ENCODE measurements around the gene CHD2.

The CHD2 gene

DNA sequence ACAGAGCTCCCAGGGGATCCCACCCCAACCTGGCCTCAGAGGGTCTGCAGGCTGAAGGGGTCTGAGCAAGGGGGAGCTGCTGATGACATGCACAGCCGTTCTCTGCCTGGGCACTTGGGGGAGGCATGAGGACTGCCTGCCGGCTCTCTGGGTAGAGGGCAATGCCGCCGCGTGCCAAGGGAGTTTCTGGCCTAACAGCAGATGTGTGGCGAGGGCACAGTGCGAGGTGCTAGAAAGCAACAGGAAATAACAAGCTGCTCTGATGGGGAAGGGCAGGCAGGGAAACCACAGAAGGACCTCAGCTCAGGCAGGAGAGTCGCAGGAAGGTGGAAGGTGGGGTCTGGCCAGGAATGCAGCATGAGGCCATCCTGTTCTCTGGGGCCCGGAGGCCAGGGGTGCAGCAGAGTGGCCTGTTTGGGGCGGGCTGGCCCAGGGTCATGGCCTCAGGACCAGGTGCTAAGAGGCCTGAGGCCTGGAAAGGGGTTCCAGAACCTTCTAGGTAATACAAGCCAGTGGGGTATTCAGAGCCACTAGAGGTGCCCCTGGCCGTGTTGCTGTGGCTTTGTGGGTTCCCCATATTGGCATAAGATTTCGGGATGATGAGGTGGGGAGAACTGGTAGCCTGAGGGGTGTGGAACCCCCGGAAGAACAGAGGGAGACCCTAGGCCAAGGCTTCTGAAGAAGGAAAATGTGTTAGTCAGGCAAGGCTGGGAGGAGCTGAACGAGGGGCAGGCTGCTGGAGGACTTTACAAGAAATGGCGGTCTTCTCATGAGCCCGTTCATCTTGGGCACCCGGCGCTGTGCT, 147.7 kb downstream of the CHD2 start:
- DNase-seq (no peak), ATAC-seq (no peak)
- Mint-ChIP-seq H3K4me3 (no peak overlapping the region), H3K36me3 (ENCODE audit: low read depth) (no peaks in the 10 kb centered on the region), H3K9me3 (peaks cover 8% of the 10 kb centered on the region), H3K27me3 (peaks cover 2% of the 10 kb centered on the region), H3K4me1 (peaks cover 12% of the 10 kb centered on the region), H3K27ac (no peak overlapping the region)

DNA sequence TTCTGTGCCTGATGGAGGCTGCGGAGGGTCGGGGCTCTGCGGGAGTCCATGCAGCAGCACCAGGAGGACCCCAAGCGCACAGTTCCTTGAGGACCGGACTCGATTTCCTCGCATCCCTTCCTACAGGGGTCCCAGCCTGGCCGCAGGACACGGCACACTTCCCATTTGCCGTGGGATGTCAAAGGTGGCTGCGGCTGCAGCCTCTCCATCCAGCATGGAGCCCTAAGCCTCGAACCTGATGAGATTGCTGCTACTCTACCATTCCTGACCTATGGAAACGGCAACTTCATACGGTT, 148.2 kb downstream of the CHD2 start:
- Mint-ChIP-seq H3K4me1 (peaks cover 12% of the 10 kb centered on the region), H3K4me3 (no peak overlapping the region), H3K27ac (no peak overlapping the region), H3K27me3 (peaks cover 2% of the 10 kb centered on the region), H3K9me3 (peaks cover 8% of the 10 kb centered on the region), H3K36me3 (ENCODE audit: low read depth) (no peaks in the 10 kb centered on the region)
- ATAC-seq (no peak), DNase-seq (no peak)

DNA sequence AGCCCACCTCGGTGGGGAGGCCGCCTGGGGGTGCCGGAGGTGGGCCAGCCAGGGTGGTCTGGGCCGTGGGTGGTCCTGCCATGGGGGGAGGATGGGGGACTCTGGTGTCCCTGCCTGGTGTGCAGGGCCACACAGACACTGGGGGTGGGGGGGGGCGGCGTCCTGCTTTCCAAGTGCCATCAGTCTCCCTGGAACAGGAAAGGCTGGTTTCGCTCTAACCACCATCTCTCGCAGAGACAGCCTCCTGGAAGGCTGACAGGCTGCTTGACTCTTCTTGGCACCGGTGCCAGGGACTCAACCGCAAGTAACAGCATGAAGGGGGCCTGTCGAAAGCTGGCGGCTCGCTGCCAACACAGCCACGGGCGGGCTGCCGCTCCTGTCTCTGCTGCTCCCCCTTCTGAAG, 148.6 kb downstream of the CHD2 start:
- Mint-ChIP-seq H3K9me3 (peaks cover 8% of the 10 kb centered on the region), H3K4me1 (peaks cover 12% of the 10 kb centered on the region), H3K4me3 (no peak overlapping the region), H3K27me3 (peaks cover 2% of the 10 kb centered on the region), H3K36me3 (ENCODE audit: low read depth) (no peaks in the 10 kb centered on the region), H3K27ac (no peak overlapping the region)
- DNase-seq (no peak), ATAC-seq (no peak)

DNA sequence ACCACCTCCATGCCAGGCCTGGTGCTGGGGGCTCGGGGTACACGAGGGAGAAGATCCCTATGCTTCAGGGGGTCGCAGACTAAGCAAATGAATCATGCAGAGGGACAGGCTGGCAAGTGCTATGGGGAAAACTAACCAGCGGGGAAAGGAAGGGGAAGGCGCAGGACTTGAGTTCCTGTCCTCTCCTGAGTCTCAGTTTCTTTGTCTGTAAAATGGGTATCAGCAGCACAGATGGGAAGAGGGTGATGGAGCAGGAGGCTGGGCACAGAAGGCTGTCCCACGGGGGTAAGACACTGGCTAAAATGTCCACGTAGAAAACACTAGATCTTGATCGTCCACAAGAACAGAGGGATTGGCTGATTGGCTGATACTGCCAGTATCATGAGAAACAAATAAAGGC, 149.1 kb downstream of the CHD2 start:
- peaks cover 8% of the 10 kb centered on the region for H3K9me3 Mint-ChIP-seq

DNA sequence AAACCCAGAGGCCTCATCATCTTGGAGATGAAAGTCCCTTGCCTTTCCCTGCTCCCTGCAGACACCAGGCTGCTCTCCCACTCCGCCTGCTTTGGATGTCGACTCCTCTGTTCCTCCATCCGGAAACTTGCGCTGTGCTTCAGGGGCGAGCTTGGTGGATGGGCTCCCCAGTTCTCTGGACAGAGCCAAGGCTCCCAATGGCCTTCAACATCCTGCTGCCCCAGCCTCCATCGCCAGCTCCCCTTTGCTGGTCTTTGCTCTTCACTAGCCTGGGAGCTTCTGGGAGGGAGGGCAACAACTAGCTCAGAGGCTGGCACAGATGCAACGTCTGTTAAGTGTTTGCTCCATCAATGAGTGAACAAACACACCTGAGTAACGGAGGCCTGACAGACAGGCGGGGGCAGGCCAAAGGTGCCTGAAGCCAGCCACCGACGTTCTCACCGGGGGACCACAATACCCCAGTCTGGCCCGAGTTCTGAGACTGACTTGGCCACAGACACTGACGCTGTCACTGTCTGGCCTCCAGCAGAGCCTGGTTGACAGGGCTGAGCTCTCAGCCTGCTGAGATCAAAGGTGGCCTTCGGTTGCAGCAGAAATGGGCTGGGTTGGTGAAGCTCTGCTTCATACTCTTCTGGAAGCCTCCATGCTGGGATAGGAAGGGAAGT, 149.9 kb downstream of the CHD2 start:
- DNase-seq: no peak
- Mint-ChIP-seq H3K4me1 (peaks cover 12% of the 10 kb centered on the region), H3K27me3 (peaks cover 2% of the 10 kb centered on the region), H3K36me3 (ENCODE audit: low read depth) (no peaks in the 10 kb centered on the region), H3K4me3 (no peak overlapping the region), H3K9me3 (peaks cover 8% of the 10 kb centered on the region), H3K27ac (no peak overlapping the region)
- ATAC-seq: no peak

More for the DNA sequence above, 149.1 kb downstream of the CHD2 start:
- no peak overlapping the region for H3K4me3 Mint-ChIP-seq
- ATAC-seq (no peak), DNase-seq (no peak)
- H3K36me3 Mint-ChIP-seq (ENCODE audit: low read depth): no peaks in the 10 kb centered on the region
- peaks cover 12% of the 10 kb centered on the region for H3K4me1 Mint-ChIP-seq
- no peak overlapping the region for H3K27ac Mint-ChIP-seq
- H3K27me3 Mint-ChIP-seq: peaks cover 2% of the 10 kb centered on the region

DNA sequence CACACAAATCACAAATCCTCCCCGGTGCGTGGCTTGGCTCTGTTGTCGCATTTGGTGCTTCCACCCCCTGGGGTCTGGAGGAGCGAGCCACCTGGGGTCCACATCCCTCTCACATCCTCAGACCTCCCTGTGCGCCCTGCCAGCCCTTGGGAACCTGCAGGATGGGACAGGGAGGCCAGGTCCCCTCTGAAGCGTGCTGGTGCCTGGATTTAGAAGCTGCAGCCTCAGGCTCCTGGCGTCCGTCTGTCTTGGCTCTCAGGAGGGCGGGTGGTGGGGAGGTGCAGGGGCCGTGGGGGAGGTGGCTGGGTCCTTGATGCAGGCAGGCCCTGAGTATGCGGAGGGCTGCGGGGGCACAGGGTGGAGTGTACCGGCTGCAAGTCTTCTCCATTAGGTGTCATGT, 150.5 kb downstream of the CHD2 start:
- Mint-ChIP-seq H3K4me1 (peaks cover 12% of the 10 kb centered on the region), H3K36me3 (ENCODE audit: low read depth) (no peaks in the 10 kb centered on the region), H3K27me3 (peaks cover 2% of the 10 kb centered on the region), H3K27ac (no peak overlapping the region), H3K4me3 (no peak overlapping the region), H3K9me3 (peaks cover 8% of the 10 kb centered on the region)
- DNase-seq: no peak
- ATAC-seq: no peak

DNA sequence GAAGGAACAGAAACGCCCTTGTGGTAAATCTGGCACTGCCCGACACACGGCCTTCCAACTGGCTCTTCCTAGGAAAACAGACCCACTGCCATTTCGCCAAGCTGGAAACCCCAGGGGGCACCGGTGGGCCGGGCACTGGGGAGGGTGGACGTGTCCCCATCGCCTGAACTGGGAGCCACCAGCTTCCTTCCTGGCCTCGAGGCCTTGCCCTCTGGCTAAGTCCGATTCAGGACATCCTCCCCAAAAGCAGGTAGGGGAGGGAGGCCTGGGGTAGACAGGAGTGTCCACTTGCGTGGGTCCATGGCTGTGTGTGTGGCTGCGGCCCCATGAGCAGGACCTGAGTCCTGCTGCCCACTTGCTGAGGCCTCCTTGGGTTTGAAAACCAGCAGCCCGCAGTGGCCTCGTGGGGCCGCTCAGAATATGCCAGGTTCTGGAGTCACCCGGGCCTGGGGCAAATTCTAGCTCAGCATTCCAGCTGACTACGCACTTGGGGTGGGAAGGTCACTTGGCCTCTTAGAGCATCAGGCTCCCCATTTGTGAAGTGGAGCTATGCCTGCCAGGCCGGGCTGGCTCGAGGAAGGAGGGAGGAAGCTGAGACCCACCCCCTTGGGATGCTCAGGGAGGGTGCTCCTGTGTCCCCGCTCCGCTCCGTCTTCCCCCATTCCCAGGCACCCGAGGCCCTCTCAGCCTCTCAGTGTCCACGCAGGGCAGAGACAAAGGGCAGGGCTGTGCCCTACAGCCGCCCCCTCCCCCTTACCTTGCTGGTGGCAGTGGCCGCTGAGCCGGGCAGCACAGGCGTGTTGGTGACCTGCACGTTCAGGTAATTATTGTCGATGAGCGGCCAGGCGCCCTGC, 151.3 kb downstream of the CHD2 start:
- DNase-seq: no peak
- peaks cover 12% of the 10 kb centered on the region for H3K4me1 Mint-ChIP-seq
- no peaks in the 10 kb centered on the region for H3K36me3 Mint-ChIP-seq (ENCODE audit: low read depth)
- no peak for ATAC-seq
- peaks cover 1% of the 10 kb centered on the region for H3K9me3 Mint-ChIP-seq
- H3K27me3 Mint-ChIP-seq: peaks cover 2% of the 10 kb centered on the region
- H3K4me3 Mint-ChIP-seq: no peak overlapping the region
- H3K27ac Mint-ChIP-seq: no peak overlapping the region

DNA sequence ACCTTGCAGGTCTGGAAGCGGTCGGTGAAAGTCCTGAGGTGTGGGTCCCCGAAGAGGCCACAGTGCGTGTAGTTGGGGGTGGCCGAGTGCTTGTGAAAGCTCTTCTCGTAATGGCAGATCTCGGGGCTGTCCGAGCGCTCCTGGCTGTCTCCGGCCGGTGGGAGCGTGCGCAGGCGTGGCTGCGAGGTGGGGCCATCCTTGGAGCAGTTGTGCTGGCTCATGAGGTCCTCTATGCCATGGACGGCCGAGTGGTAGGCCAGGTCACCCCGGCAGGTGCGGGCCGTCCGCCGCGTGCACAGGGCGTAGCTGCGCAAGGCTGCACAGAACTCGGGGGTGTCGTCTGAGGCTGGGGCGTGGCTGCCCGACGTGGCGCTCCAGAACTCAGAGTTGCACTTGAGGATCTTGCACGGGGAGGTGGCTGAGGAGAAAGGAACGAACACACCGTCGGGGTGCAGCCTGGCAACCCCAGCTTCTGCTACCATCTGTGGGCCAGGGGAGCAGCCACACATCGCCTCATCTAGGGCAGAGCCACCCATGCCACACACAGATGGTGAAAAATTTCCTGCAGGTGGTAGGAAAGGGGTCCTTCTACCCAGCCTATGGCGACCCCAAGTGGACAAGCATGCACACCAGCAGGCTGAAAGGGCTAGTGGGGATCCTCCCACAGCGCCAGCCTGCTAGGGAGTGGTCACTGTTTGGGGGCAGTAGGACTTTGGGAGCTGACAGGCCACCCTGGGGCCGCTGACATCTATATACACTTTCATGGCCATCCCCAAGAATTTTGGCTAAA, 152.2 kb downstream of the CHD2 start:
- H3K9me3 Mint-ChIP-seq: no peaks in the 10 kb centered on the region
- peaks cover 2% of the 10 kb centered on the region for H3K27me3 Mint-ChIP-seq

DNA sequence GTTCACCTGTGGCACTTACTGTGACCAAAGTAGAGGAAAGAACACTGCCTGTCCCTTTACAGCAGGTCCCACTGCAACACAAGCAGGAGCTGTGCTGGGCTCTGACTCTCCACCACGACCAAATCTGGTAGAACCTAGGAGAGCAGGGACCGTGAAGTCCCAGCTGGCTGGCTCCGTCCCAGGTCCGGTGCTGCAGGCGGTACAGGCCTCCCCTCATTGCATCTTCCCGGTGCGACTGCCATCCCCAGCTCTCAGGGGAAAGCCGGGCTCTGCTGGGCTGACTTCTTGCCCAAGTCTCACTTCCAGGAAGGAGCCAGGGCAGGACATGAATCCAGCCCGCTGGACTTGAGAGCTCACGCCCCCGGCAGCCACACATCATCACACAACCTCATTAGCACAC, 155.1 kb downstream of the CHD2 start:
- Mint-ChIP-seq H3K9me3 (no peaks in the 10 kb centered on the region), H3K27ac (no peak overlapping the region)
- no peak for ATAC-seq

More for the DNA sequence above, 152.2 kb downstream of the CHD2 start:
- Mint-ChIP-seq H3K4me3 (no peak overlapping the region), H3K4me1 (peaks cover 11% of the 10 kb centered on the region), H3K27ac (no peak overlapping the region), H3K36me3 (ENCODE audit: low read depth) (no peaks in the 10 kb centered on the region)
- no peak for DNase-seq
- ATAC-seq: no peak

DNA sequence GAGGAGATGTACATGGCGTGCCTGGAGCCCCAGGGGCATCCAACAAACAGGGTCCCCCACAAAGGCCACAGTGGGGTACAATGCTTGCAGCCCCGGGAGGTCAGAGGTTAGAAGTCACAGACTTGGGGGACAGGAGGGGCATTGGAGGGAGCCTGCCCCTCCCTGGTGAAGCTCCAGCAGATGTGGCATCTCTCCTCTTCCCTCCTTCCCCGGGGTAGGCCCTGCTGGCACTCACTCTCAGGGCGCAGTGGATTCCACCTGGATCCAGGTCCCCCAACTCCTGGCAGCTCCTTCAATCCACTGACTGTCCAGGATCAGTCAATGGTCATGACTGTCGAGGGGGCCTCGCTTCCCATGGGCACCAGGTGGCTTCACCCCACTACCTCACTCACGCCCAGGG, 156.7 kb downstream of the CHD2 start:
- no peaks in the 10 kb centered on the region for H3K36me3 Mint-ChIP-seq (ENCODE audit: low read depth)
- ATAC-seq (no peak), DNase-seq (no peak)
- no peaks in the 10 kb centered on the region for H3K4me1 Mint-ChIP-seq
- no peak overlapping the region for H3K4me3 Mint-ChIP-seq
- H3K9me3 Mint-ChIP-seq: no peaks in the 10 kb centered on the region
- no peak overlapping the region for H3K27ac Mint-ChIP-seq
- H3K27me3 Mint-ChIP-seq: peaks cover 2% of the 10 kb centered on the region

More for the DNA sequence above, 155.1 kb downstream of the CHD2 start:
- Mint-ChIP-seq H3K4me3 (no peak overlapping the region), H3K36me3 (ENCODE audit: low read depth) (no peaks in the 10 kb centered on the region), H3K27me3 (no peaks in the 10 kb centered on the region), H3K4me1 (no peaks in the 10 kb centered on the region)
- no peak for DNase-seq

DNA sequence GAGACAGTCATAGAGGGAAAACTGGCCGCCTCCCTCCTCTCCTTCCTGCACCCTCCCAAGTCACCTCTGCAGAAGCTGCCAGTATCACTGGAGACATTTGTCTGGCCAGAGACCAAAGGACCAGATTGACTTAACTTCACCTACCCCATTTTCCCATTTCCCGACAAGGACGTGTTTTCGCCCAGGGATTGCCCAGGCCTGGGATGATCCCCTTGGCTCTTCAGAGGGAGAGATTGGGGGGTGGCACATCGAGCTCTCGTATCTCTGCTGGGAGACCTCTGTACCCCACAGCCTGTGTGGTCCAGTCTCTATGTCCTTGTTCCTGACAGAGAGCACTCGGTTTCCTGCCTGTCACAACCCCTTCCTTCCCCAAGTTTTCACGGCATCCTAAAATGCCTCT, 157.5 kb downstream of the CHD2 start:
- H3K27ac Mint-ChIP-seq: no peak overlapping the region
- no peak for ATAC-seq
- H3K4me3 Mint-ChIP-seq: no peak overlapping the region
- no peaks in the 10 kb centered on the region for H3K4me1 Mint-ChIP-seq
- no peaks in the 10 kb centered on the region for H3K36me3 Mint-ChIP-seq (ENCODE audit: low read depth)
- no peak for DNase-seq
- H3K27me3 Mint-ChIP-seq: peaks cover 2% of the 10 kb centered on the region
- H3K9me3 Mint-ChIP-seq: no peaks in the 10 kb centered on the region

DNA sequence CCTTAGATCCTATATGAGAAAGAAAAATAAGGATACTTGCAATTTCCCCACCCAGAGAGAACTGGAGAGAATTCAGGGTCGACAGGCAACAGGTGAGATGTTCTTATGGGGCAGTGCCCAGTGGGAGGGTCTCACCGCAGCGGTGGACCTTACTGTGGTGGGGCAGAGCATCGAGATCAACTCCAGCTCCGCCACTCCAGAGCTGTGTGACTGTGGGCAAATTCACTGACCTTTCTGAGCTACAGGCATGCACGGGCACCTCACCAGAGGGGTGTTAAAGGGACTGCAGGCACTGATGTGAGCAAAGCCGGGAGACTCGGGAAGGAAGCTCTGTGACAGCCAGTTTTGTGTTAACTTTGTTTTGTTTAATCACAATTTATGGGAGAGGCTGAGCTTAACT, 158.0 kb downstream of the CHD2 start:
- H3K36me3 Mint-ChIP-seq (ENCODE audit: low read depth): no peaks in the 10 kb centered on the region
- no peaks in the 10 kb centered on the region for H3K9me3 Mint-ChIP-seq
- no peak overlapping the region for H3K4me3 Mint-ChIP-seq

DNA sequence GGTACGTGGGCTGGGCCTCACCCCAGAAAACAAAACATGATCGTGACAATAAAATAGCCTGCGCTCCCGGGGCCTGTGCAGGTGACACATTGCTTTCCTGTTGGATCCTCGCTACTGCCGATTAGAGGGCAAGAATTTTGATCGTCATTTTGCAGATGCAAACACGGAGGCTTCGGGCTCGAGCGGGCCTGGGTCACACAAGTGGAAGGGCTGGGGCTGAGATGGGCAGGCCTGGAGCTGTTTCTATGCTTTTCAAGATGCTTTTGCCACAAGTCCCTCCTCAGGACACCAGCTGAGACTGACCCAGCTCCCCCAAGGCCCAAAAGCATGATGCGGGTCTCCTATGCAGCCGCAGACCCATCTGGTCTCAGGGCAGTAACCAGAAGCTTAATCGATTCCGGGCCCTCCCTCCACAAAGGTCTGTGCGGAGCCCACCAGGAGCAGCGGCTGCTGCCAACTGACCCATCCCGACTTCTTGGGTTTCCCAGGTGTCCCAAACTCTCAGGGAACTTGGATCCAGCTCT, 158.8 kb downstream of the CHD2 start:
- H3K4me3 Mint-ChIP-seq: no peak overlapping the region
- ATAC-seq (no peak), DNase-seq (no peak)
- no peak overlapping the region for H3K27ac Mint-ChIP-seq
- no peaks in the 10 kb centered on the region for H3K4me1 Mint-ChIP-seq
- H3K27me3 Mint-ChIP-seq: peaks cover 3% of the 10 kb centered on the region
- H3K36me3 Mint-ChIP-seq (ENCODE audit: low read depth): no peaks in the 10 kb centered on the region
- no peaks in the 10 kb centered on the region for H3K9me3 Mint-ChIP-seq

More for the DNA sequence above, 158.0 kb downstream of the CHD2 start:
- no peak for ATAC-seq
- DNase-seq: no peak
- H3K4me1 Mint-ChIP-seq: no peaks in the 10 kb centered on the region
- H3K27me3 Mint-ChIP-seq: peaks cover 2% of the 10 kb centered on the region
- H3K27ac Mint-ChIP-seq: no peak overlapping the region

DNA sequence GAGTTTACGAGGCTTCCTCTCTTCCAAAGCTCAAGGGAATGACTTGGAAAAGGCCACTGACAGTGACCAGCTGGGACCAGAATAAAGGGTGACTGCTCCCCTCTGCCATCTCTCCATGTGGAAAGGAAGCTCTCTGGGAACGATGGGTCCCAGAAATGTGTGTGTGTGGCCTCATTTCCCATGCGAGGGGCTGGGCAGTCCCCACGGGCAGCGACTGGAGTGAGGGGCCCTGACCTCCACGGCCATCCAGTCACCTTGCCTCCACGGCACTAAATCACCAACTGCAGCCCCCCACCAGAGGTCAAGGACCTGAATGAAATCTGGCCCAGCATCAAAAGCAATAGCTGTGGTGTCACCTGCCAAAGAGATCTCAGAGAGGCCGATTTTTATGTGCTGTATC, 159.3 kb downstream of the CHD2 start:
- no peaks in the 10 kb centered on the region for H3K36me3 Mint-ChIP-seq (ENCODE audit: low read depth)
- H3K9me3 Mint-ChIP-seq: no peaks in the 10 kb centered on the region

More for the DNA sequence above, 159.3 kb downstream of the CHD2 start:
- no peak overlapping the region for H3K4me3 Mint-ChIP-seq
- no peak overlapping the region for H3K27ac Mint-ChIP-seq
- ATAC-seq: no peak
- DNase-seq: no peak
- H3K4me1 Mint-ChIP-seq: no peaks in the 10 kb centered on the region
- H3K27me3 Mint-ChIP-seq: peaks cover 3% of the 10 kb centered on the region

All from activated naive CD8-positive, alpha-beta T cell treated with anti-CD3 and anti-CD28 coated beads, Interleukin-2, amount 50 U/mL, for 24 hours (primary cell).